UCSD-AML1 (cell line): Measurements from ENCODE around the gene SLC12A7.
"Not testable (repeated sequence)": the region's sequence is repeated elsewhere in the genome, so short reads cannot be mapped to it uniquely, and the experiment has no call there.

Source experiments
- DNase-seq: peaks from one replicate; lab custom pipeline; 2025; ENCODE audit not compliant: unreplicated experiment; lab: John Stamatoyannopoulos, UW

SLC12A7 gene

DNA sequence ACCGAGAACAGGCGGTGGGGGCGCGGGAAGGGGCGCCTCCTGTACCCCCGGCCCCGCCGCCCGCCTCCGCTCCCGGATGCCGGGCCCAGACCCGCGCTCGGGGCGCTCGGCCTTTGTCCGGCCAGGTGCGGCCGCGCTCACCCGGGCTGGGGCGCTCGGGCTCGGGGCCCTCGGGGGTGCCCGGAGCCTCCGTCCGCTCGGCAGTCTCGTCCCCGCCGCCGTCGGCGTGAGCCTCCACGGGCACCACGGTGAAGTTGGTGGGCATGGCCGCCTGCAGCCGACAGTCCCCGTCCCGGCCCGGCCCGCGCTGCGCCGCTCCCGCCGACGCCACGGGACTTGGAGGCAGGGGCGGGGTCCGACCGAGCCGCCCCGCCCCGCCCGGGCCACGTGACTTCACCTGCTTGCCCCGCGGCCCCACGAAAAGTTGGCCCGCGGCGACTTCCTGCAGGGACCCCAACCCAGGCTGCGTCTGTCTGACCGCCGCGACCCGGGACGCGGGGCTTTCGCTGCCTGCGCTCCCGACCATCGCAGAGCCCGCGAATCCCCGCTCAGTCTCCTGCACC, at the start of gene SLC12A7:
Gene SLC12A7, minus strand, starts transcription at position 337 of the 563 bp plus-strand sequence. Its CDS starts 72 bp downstream, at position 265.
- DNase-seq: peak; percentile 53

DNA sequence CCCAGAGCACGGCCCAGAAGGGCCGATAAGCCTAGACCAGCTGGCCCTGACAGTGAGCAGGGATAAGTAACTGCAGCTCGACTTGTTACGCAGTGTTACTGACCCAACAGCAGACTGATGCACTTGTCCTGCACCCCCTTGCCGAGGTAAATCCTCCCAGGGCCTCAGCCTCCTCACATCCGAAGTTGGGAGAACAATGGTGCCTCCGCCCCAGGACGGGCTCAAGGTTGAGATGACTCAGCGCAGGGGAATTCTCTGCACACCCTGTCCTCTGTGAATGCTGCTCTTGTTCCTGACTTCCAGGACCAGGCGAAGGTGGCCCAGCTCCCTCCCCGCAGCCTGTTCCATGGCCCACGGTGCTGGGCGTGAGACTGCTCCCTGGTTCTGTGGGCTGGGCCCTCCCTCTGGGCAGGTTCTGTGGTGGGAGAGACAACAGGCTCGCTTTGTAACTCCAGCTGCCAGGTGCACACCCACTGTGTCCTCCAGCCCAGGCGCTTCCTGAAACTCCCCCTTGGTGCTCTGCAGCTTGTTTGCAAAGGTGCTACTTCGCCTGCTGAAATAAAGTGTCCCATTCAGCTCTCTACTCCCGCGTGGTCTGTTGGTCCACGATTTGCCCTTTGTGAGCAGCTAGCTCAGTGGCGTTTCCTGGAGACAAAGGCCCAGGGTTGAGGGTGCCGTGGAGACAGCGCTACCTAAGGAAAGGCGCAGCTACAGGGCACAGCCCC, 49.4 kb upstream of the SLC12A7 start:
- no peak for DNase-seq

DNA sequence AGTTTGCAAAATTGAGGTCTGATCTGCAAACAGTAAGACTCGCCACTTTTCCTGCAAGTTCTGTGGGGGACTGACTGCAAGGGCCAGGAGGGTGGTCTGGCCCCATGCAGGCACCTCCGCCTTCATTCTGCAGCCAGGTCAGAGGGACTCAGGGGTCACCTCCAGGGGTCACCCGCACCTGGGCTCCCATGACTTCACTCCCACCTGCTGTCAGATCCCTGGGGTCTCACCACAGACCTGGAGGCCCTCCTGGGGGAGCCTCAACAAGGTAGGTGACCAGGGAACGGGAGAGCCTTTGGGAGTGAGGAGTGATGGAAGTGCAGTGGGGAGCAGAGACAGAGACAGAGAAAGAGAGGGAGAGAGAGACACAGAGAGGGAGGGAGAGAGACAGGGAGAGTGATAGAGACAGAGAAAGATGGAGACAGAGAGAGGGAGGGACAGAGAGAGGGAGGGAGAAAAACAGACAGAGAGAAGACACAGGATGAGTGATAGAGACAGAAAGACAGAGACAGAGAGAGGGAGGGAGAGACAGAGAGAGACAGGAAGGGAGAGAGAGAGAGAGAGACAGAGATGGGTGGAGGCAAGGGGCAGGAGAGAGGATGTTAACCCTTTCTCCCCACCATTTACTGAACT, 48.0 kb upstream of the SLC12A7 start:
- no peak for DNase-seq

DNA sequence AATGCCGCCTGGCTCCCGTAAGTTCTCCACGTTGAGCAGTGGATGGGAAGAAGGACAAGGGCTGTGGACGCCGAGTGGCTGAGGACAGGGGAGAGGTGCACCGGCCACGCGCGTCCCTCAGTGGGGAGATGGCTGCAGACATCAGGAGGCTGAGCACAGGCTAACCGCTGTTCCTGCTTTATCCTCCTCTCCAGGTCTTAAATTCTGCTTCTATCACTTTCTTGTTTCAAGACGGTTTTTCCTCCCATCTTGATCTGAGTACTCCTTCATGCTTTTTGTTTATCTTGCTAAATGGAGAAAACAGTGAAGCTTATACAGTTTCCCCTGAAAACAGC, 47.4 kb upstream of the SLC12A7 start:
- DNase-seq: no peak

DNA sequence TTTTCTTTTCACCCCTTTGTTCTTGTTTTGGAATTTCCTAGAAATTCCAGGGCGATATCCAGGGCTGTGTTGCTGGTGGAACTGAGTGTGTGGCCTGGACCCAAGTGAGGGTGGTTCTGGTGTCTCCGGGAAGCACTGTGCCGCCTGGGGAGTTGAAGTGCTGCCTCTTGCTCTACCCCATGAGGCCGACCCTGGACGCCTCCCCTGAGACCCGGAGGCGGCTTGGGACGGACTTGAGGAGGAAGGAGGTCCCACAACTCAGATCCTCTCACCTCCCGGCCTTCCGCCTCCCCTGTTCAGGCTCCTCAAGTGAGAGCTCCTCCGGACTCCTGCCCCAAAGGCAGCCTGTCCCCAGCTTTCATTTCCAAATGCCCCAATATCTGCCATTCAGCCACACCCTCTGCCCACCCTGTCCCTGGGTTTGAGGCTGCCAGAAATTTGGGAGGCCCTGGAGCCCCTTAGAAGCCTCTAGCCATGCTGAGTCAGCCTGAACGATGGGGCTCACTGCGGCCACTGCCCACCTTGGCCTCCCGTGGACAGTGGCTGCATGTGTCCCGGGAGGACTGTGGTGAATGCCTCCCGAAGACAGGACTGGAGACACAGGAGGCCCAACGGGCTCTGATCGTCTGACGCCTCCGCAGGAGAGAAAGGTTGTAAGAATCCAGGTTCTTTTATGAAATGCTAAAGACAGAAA, 46.9 kb upstream of the SLC12A7 start:
- DNase-seq: no peak

DNA sequence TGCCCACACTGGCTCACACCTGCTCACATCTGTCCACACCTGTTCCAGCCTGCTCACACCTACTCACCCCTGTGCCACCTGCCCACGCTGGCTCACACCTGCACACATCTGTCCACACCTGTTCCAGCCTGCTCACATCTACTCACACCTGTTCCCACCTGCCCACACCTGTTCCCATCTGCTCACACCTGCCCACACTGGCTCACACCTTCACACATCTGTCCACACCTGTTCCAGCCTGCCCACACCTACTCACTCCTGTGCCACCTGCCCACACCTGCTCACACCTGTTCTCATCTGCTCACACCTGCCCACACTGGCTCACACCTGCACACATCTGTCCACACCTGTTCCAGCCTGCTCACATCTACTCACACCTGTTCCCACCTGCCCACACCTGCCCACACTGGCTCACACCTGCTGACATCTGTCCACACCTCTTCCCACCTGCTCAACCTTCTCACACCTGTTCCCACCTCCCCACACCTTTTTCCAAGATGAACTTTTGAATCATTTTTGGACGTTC, 45.7 kb upstream of the SLC12A7 start:
- not testable (repeated sequence) for DNase-seq

DNA sequence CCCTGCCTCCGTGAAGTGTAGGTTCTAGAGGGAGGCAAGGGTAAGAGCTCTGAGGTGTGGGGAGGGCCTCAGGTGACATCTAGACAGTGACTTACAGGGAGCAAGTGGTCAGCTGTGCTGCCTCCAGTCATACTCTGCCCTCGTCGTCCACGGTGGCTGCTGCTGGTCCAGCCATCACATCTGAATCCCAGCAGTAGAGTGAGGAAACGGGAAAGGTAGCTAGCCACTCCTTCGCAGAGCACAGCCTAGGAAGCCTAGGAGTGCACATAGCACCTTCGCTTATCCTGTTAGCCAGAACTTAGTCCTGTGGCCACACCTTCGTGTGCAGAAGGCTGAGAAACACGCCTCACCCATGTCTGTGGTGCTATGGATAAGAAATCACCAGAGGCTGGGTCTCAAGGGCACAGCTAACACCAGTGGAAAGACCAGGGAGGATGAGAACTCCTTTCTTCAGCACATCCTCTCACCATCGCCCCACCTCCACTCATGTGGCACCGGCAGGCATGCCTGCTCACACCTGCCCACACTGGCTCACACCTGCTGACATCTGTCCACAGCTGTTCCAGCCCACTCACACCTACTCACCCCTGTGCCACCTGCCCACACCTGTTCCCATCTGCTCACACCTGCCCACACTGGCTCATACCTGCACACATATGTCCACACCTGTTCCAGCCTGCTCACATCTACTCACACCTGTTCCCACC, 45.0 kb upstream of the SLC12A7 start:
- DNase-seq: no peak

DNA sequence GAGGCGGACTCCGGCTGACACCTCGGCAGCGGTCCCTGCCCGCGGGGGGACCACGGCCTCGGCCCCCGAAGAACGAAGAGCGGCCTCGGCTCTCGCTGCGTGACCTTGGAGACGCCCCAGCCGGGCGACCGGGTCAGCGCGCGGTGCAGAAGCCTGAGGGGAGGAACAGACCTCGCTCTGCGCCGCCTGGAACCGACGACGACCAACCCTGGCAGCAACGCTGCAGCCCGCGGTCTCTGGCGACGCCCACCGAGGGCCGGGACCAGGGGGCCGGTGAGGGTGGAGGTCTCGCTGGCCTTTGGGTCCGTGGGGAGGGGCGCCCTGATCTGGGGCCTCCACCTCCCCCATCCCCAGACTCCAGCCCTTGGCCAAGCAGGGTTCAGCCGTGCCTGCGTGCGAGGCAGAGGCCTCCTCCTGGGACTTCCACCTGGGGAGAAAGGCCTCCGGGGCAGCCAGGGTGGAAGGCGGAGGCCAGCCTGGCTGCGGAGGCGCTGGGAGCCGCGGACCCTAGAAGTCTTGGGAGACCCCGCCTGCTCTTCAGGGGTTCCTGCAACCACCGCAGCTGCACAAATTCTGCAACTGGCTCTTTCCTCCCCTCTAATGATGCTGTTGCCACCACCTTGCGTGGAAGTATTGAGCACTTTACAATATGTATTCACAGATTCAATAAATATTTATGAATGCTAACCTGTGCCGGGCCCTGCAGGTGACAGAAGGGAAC, 44.3 kb upstream of the SLC12A7 start:
- DNase-seq: no peak

DNA sequence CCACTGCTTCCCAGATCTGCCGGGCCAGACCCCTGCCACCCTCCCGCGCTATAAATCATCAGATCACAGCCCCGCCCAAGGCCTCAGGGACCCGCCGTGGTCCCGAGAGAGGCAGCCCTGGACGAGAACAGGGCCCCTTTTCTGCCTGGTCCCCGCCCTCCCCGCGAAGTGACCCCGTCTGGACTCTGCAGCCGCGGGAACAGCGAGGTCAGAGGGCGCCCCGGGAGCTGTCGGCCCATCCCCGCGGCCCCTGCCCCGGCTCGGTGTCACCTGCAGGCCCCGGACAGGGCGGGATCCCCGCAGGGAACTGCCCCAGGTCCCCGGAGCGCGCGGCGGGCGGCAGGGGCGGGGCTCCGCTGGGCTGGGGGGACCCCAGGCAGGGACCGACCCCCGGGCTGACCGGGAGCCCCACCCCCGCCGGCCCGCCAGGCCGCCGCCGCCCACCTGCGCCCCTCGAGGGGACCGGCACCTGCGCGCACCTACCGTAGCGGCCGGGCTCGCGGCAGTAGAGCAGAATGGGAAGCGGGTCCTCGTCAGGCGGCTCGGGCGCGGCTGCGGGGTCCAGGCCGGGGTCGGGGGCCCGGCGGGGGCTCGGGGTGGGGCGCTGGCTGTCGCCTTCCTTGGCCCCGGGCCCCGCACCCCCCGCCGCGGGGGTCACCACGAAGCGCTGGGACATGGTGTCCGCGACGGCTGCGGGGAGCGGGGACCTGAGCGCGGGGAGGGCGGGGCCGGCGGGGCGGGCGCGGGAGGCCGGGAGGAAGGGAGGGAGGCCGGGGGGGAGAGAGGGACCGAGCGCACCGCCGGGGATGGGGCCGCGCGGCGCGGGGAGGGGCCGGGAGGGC, 43.5 kb upstream of the SLC12A7 start:
- DNase-seq: no peak

DNA sequence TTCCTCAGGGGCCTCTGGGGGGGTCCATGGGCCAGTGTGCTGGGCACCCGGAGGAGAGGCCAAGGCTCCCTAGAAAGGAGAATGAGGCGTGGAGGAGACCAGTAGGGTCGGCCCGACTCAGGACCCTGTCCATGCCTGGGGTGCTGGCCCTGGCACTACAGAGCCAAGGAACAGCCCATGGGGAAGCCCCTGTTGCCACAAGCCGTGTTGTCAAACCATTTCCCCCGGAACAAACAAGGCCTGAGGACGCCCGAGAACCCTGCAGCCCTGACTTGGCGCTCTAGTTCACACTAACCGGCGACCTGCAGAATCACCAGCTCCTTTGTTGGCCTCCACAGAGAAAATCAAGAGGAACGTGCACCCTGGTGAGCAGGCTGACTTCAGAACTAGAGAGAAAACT, 41.6 kb upstream of the SLC12A7 start:
- no peak for DNase-seq

DNA sequence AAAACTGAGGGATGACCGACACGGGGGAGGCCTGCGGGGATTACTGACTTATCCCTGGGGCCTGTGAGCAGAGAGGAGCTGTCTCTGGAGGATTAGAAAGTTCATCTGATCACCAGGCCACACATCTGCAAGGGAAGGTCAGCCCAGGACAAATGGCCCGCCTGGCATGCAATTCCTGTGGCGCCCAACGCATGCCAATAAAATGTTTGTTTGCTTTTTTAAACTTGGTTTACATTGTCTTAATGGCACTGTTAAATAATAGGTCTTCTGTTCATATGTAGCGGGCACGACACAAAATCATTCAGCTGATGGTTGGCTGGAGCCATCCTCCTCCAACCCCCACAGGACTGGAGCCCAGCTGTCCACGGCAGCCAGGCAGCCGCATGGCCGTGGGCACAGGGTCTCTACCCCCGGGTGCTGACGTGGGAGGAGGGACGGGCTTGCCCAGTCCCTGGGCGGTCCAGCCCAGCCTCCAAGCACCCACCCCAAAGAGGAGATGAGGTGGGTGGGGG, 41.0 kb upstream of the SLC12A7 start:
- no peak for DNase-seq

DNA sequence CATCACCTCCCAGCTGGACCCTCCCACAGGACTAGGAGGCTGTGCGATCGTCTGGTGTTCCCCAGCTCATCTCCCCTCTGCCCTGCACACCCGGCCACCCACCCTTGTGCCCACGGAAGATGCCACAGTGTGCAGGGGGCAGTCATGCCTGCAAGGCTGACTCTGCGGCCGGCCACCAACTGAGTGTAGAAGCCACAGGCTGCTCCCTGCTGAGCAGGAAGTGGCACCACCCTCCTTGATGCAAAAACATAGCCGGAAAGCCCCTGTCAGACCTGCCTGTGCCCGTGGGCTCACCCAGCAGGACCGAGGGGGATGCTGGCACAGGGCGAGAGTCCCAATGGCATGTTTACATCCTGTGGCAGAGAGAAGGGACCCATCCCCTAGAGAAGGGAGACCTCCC, 40.3 kb upstream of the SLC12A7 start:
- no peak for DNase-seq

DNA sequence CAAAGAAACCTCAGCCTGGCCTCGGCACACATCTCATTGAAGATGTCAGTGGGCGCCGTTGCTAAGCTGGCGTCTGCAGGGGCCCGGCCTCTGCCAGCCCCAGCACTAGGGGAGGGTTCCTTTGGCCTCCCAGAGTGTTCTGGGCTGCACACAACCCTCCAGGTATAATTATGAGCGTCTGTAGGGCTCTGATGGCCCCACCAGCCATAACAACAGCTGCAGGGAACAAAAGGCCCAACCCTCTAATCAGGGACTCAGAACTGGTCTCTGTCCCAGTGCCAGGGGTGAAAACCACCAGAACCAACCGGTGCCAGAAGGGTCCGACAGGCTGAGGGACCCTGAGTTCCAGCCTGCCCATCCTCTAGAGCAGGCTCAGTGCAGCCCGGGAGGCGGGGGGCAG, 39.5 kb upstream of the SLC12A7 start:
- DNase-seq: no peak

DNA sequence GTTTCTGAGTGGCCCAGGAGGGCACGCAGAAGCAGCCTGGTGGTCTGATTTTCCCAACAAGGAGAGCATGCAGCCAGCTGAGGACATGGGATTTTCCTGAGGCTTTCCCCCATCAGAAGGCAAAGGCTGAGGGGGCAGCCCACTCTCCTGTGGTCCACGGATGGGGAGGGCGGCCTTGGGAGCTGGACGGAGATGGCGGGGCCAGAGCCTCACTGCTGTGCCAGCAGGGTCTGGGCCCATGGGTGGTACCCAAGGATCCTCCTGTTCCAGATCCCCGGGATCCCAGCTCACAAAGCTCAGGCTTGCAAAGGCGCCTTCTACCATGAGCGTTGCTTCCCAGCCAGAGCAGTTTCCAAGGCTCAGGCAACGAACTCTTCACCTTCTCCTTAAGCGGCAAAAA, 39.0 kb upstream of the SLC12A7 start:
- DNase-seq: no peak

DNA sequence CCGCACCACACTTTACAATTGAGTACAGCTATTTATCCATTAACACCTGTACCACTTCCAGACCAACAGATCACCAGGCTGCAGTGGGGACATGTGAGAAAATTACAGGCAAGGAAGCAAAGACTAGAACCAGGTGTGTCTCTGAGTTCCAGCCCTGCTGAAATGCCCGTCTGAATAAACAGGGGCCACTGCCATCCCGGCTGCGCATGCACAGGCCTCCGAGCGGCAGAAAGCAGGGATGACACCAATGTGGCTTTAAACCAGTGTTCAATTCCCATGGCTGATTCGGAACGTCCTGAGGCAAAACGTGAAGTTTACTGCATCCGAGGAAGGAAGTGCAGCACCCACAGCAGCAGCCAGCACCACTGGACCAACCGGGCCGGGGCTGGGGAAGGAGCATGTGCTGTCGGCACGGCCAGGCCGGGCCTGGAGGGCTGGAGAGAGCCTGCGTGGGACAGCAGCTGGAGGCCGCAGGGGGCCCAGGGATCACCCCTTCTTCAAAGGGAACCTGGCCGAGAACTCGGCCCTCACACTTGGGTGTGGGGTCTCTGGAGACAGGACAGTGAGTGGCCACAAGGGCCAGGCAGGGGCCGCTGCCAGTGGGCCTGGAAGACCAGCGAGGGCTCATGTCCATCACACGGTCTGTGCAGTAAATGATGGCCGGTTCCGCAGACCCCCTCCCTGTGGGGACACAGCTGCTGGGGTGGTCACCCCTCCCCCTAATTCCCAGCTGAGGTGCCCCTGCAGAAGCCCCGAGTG, 33.0 kb upstream of the SLC12A7 start:
- no peak for DNase-seq

DNA sequence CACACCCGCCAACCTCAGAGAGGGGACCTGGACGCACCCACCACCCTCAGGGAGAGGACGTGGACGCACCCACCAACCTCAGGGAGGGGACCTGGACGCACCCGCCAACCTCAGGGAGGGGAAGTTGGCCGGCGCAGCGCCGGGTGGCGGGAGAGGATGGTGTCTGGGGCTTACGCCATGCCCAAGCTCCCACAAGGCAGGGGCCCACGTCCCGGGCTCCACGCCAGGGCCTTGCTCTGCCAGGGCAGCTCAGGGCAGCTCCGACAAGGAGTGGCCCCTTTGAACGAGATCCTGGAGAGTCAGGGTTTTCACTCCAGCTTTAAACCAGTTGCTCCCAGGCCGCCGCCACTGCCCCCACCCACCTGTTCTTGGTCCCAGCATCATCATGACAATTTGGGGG, 32.2 kb upstream of the SLC12A7 start:
- DNase-seq: no peak

DNA sequence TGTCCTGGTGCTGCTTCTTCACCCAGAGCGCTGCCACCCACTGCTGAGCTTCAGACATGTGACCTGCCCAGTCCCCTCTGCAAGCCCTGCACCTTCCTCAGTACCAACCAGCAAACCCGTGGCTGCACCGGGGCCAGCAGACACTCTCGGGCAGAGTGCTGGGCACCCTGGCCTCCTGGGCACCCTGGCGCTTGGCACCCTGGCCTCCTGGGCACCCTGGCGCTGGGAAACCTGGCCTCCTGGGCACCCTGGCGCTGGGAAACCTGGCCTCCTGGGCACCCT, 31.7 kb upstream of the SLC12A7 start:
- DNase-seq: no peak

DNA sequence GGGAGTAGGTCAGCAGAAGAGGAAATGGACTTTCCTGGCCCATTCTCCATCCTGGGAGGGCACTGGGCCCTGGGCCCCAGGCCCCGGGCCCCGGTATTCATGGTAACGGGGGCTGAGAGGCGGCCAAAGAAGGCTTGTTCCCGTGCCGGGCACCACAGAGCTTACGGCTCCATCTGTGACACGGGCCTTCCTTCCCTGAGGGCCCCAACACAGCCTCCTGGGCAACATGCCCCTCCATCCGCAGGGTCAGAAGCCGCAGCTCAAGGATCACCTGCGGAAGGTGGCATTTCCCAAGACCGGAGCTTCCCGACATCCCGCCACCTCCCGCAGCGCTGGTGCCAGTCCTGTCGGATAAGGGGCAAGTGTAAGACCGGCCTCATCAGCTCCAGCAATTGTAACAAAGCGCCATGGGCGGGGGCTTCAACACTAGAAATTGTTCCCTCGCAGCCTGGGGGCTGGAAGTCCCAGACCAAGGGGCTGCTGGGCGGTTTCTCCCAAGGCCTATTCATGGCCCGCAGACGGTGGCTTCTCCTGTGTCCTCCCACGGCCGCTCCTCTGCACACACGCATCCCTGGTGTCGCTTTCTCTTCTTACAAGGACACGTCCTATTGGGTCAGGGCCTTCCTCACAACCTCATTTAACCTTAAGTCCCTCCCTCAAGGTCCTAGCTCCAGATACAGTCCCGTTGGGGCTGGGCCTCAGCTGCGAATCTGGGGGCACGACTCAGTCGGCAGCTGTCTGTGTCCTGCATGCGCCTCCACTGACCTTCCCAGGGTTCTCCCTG, 31.2 kb upstream of the SLC12A7 start:
- no peak for DNase-seq
